Sigmoid colon (tissue), 7 donors: ENCODE measurements around the gene MAGOHB. TPM values are rescaled to one million over a fixed set of nuclear protein-coding genes. Genes with fewer than 3 reads are reported as not detected.

Experiments
- DNase-seq: peaks from one replicate; pipeline ENCODE4 v3.0.0-alpha.2; 2019
- H3K27ac ChIP-seq, 4 donors: fragments of 200-600 bp; sonication (generic); one replicate each; pipeline ENCODE4 v1.5.1; 2016 to 2019; ENCODE audit warnings: mild to moderate bottlenecking in 1 of 4
- H3K27me3 ChIP-seq, 3 donors: fragments of 200-600 bp; sonication (generic); one replicate each; pipeline ENCODE4 v1.5.1; 2019; ENCODE audit warnings: mild to moderate bottlenecking in 1 of 3
- H3K36me3 ChIP-seq, 4 donors: fragments of 200-600 bp; sonication (generic); one replicate each; pipeline ENCODE4 v1.5.1; 2016 to 2019
- H3K4me1 ChIP-seq, 4 donors: fragments of 200-600 bp; sonication (generic); one replicate each; pipeline ENCODE4 v1.5.1; 2017 to 2019
- H3K4me3 ChIP-seq, 4 donors: fragments of 200-600 bp; sonication (generic); one replicate each; pipeline ENCODE4 v1.5.1; 2017 to 2019; ENCODE audit warnings: mild to moderate bottlenecking in 2 of 4, moderate library complexity in 1 of 4
- H3K9me3 ChIP-seq, 4 donors: fragments of 200-600 bp in 3 of 4; sonication (generic) in 3 of 4; one replicate each; pipeline versions ENCODE4 v1.5.1 to v1.6.1; 2013 to 2019
- CTCF ChIP-seq, 4 experiments: fragments of 450-650 bp in 3 of 4; fragments of 200-600 bp in 1 of 4; IDR thresholded peaks; one replicate each; pipeline ENCODE4 v1.5.1; 2016 to 2019; ENCODE audit warnings: antibody characterized with exemption in 4 of 4, mild to moderate bottlenecking in 3 of 4, moderate library complexity in 2 of 4
- EP300 ChIP-seq, 4 donors: sonication (generic); formaldehyde crosslinking; IDR thresholded peaks; one replicate each; pipeline ENCODE4 v1.6.1; 2017; ENCODE audit warnings: antibody characterized with exemption in 4 of 4
- POLR2A ChIP-seq, 2 donors: fragments of 450-650 bp; IDR thresholded peaks; one replicate each; pipeline ENCODE4 v1.6.1; 2016; ENCODE audit warnings: antibody characterized with exemption in 2 of 2, mild to moderate bottlenecking in 2 of 2, moderate library complexity in 2 of 2
- POLR2AphosphoS5 ChIP-seq, 4 donors: sonication (generic); formaldehyde crosslinking; IDR thresholded peaks; one replicate each; pipeline ENCODE4 v1.6.1; 2017; ENCODE audit warnings: antibody characterized with exemption in 4 of 4
- WGBS, 2 donors: extraction: QIAGEN DNeasy Blood & Tissue Kit; methylation state at CpG; one replicate each; pipeline ENCODE4 v1.1.7; 2013; 5-methylcytosine and 5-hydroxymethylcytosine counted together
- intact Hi-C: fragments of 100-400 bp; cut with DNase I; formaldehyde crosslinking; loops from one replicate; pipeline ENCODE4 v1.15.1; 2023
- polyA plus RNA-seq, 3 donors: library from polyadenylated mRNA; stranded (reverse); fragments of 200-250 nt; gene quantifications; one replicate each; pipeline ENCODE4 v1.2.3, GENCODE V29; 2013
- total RNA-seq, 4 donors: library from RNA; depleted of rRNA; stranded (reverse); fragments of >200 nt; gene quantifications; one replicate each; pipeline ENCODE4 v1.1.0, GENCODE V29; 2016
- donor health status: healthy with polysubstance abuse.
- donor health status: Bipolar disorder and iron deficiency.
- donor health status: healthy.

The MAGOHB gene
- total and polyA plus RNA-seq, 7 donors, result 8.6 to 25.7 (median 17.4) TPM

- Histone ChIP-seq H3K9me3 (peaks cover 0 to 13% (median 3%) of the 10 kb centered on the region in 4 donors), H3K27ac (no peak overlapping the region), H3K36me3 (no peaks in the 10 kb centered on the region), H3K4me3 (no peak overlapping the region), H3K4me1 (no peaks in the 10 kb centered on the region), H3K27me3 (no peaks in the 10 kb centered on the region)
- intact Hi-C loops, result no loop called here
- 48 to 50% methylated on average over 4 of the region's 4 CpGs for WGBS, 2 donors
- no peak for DNase-seq
- TF ChIP-seq CTCF (IDR thresholded peaks at IDR 0.05) (no peak), POLR2A (IDR thresholded peaks at IDR 0.05) (no peak), POLR2AphosphoS5 (IDR thresholded peaks at IDR 0.05) (no peak), EP300 (IDR thresholded peaks at IDR 0.05) (no peak)
Measured at GRCh38 chr12:10645910-10646309, 32.5 kb upstream of the MAGOHB start.

- Histone ChIP-seq H3K36me3 (no peaks in the 10 kb centered on the region), H3K27ac (no peak overlapping the region), H3K27me3 (no peaks in the 10 kb centered on the region), H3K4me3 (no peak overlapping the region), H3K4me1 (no peaks in the 10 kb centered on the region), H3K9me3 (peaks cover 0 to 12% (median 1%) of the 10 kb centered on the region in 4 donors)
- 31 to 66% methylated on average over 6 of the region's 6 CpGs for WGBS, 2 donors
- no peak for DNase-seq
- no peak for TF ChIP-seq POLR2AphosphoS5 (IDR thresholded peaks at IDR 0.05)
- no peak for TF ChIP-seq CTCF (IDR thresholded peaks at IDR 0.05)
- no peak for TF ChIP-seq POLR2A (IDR thresholded peaks at IDR 0.05)
- no peak for TF ChIP-seq EP300 (IDR thresholded peaks at IDR 0.05)
- intact Hi-C loops, result no loop called here
Measured at GRCh38 chr12:10641735-10642500, 28.5 kb upstream of the MAGOHB start.

DNA sequence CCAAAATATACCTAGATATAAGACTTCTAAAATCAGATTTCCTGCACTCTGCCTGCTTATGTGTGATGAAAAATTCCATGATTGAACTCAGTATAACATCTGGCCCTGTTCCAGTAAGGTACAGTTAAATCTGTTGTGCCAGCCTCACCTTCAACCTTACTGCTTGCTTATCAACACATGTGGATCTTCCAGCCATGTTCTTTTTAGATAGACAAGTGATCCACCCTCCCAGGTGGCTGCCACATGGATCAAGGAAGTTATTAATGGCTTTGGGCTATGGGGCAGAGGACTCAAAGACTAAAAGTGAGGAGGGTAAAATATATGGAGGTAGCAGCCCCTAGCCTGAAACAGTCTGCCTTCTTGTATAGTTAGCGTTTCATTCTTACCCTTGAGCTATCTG, 25.3 kb upstream of the MAGOHB start:
- Histone ChIP-seq H3K36me3 (no peaks in the 10 kb centered on the region), H3K27ac (no peak overlapping the region), H3K4me3 (no peak overlapping the region), H3K9me3 (no peaks in the 10 kb centered on the region), H3K4me1 (no peaks in the 10 kb centered on the region), H3K27me3 (no peaks in the 10 kb centered on the region)
- intact Hi-C loops, result no loop called here
- DNase-seq, result no peak
- no peak for TF ChIP-seq EP300 (IDR thresholded peaks at IDR 0.05)
- no peak for TF ChIP-seq POLR2A (IDR thresholded peaks at IDR 0.05)
- TF ChIP-seq CTCF (IDR thresholded peaks at IDR 0.05), result no peak
- no peak for TF ChIP-seq POLR2AphosphoS5 (IDR thresholded peaks at IDR 0.05)
- WGBS, 2 donors, result 83 to 98% methylated on average over 1 of the region's 1 CpG

DNA sequence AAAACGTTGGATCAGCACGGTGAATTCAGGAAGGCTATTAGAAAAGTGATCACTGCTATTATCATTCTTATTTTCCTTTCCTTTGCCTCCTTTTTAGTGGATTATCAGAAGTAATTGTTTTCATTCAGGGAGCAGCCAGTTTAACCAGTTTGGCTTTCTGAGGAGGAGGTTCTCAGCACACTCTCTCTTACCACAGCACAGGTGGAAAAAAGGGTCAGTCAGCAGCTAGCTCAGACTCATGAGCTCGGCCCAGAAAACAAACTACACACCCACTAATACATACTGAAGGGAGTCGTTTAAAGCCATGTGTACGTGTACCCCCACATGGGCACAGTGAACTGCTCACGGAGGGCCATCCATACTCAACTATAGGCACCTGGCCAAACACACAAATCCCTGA, 23.2 kb upstream of the MAGOHB start:
- H3K4me3 ChIP-seq, result no peak overlapping the region
- no peak for TF ChIP-seq EP300 (IDR thresholded peaks at IDR 0.05)
- no peak for TF ChIP-seq POLR2A (IDR thresholded peaks at IDR 0.05)
- TF ChIP-seq POLR2AphosphoS5 (IDR thresholded peaks at IDR 0.05), result no peak
- no peak for TF ChIP-seq CTCF (IDR thresholded peaks at IDR 0.05)
- 16 to 59% methylated on average over 6 of the region's 6 CpGs for WGBS, 2 donors
- no peaks in the 10 kb centered on the region for H3K9me3 ChIP-seq
- intact Hi-C loops, result no loop called here
- H3K27me3 ChIP-seq, result no peaks in the 10 kb centered on the region
- no peak overlapping the region for H3K27ac ChIP-seq
- H3K36me3 ChIP-seq, result no peaks in the 10 kb centered on the region
- DNase-seq, result no peak
- no peaks in the 10 kb centered on the region for H3K4me1 ChIP-seq

DNA sequence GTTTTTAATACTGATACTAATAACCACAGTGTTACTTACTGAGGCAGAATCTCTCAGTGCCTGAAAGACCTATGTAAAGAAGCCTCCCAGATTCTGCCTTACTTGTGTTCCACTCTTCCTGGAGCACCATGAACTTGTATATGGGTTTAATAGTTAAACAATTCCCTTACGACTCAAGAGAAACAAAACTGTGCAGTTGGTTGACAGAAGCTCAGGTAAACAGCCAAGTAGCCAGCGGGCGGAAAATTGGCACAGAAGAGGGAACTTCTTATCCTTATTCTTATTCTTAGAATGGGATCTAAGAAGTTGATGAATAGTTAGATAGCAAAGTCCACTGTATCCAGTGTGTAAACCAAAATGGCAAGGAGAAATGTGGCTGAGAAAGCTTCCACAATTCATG, 22.7 kb upstream of the MAGOHB start:
- TF ChIP-seq POLR2A (IDR thresholded peaks at IDR 0.05), result no peak
- Histone ChIP-seq H3K4me1 (no peaks in the 10 kb centered on the region), H3K4me3 (no peak overlapping the region), H3K27ac (no peak overlapping the region), H3K27me3 (no peaks in the 10 kb centered on the region), H3K36me3 (no peaks in the 10 kb centered on the region), H3K9me3 (no peaks in the 10 kb centered on the region)
- intact Hi-C loops, result no loop called here
- 24 to 68% methylated on average over 3 of the region's 3 CpGs for WGBS, 2 donors
- no peak for DNase-seq
